Psoas muscle (tissue), 8 donors: Measurements from ENCODE around the gene RFX3. TPM values are rescaled to one million over a fixed set of nuclear protein-coding genes. Genes with fewer than 3 reads are reported as not detected.
A peak's percentile ranks its signal among the peaks of the same experiment; 100 is the strongest.

ENCODE experiments used
- ATAC-seq, 4 donors: fragments of 200-7000 bp; cut with Tn5 transposase; one replicate each; pipeline ENCODE4 v1.9.1; 2020; ENCODE audit warnings: moderate library complexity in 3 of 4, mild to moderate bottlenecking in 2 of 4
- DNase-seq, 2 donors: peaks; one replicate each; pipeline ENCODE4 v3.0.0-alpha.2; 2020
- H3K27ac ChIP-seq: fragments of 200-600 bp; one replicate; pipeline ENCODE4 v1.8.0; 2022
- H3K27me3 ChIP-seq, 3 donors: fragments of 200-600 bp in 1 of 3; one replicate each; pipeline versions ENCODE4 v1.6.1 to v1.8.0; 2013 to 2022; ENCODE audit warnings: low read length in 2 of 3, mild to moderate bottlenecking in 2 of 3, moderate library complexity in 1 of 3; ENCODE audit not compliant: insufficient read depth in 3 of 3
- H3K36me3 ChIP-seq, 2 donors: fragments of 200-600 bp in 1 of 2; one replicate each; pipeline versions ENCODE4 v1.6.1 to v1.8.0; 2013 to 2022; ENCODE audit warnings: low read depth in 1 of 2, mild to moderate bottlenecking in 1 of 2, moderate library complexity in 1 of 2; ENCODE audit not compliant: insufficient read depth in 1 of 2
- H3K4me1 ChIP-seq: fragments of 200-600 bp; one replicate; pipeline ENCODE4 v1.8.0; 2022
- H3K4me3 ChIP-seq: fragments of 200-600 bp; one replicate; pipeline ENCODE4 v1.8.0; 2022; ENCODE audit warnings: mild to moderate bottlenecking
- H3K9me3 ChIP-seq: fragments of 200-600 bp; one replicate; pipeline ENCODE4 v1.8.0; 2022
- CTCF ChIP-seq: fragments of 200-600 bp; IDR thresholded peaks from one replicate; pipeline ENCODE4 v1.8.0; 2022; ENCODE audit warnings: antibody characterized with exemption
- WGBS, 3 donors: extraction: QIAGEN DNeasy Blood & Tissue Kit; methylation state at CpG; one replicate each; pipeline versions ENCODE4 v1.1.6 to v1.1.7; 2013; 5-methylcytosine and 5-hydroxymethylcytosine counted together
- intact Hi-C, 2 donors: fragments of 100-400 bp; cut with DNase I; formaldehyde crosslinking; loops; one replicate each; pipeline versions ENCODE4 v1.11.0 to v1.14.2; 2022
- polyA plus RNA-seq, 3 donors: library from polyadenylated mRNA; stranded (reverse); fragments of 200-250 nt; gene quantifications; one replicate each; pipeline ENCODE4 v1.2.3, GENCODE V29; 2013
- total RNA-seq, 4 donors: library from RNA; stranded (reverse); fragmentation: NEBNext Ultra II Directional in 2 of 4; extraction: Animal tissue kit (Norgen Biotek cat#: 25700) in 2 of 4; gene quantifications; one replicate each; pipeline versions ENCODE4 v1.2.1 to v1.2.4, GENCODE V29; 2021 to 2023
- donor health status: healthy with polysubstance abuse.
- donor health status: DM: no; HTN: no; CAD: no; lungs with moderate emphysema.
- donor health status: Bipolar disorder and iron deficiency.
- donor health status: healthy.
- donor health status: DM: yes; HTN: yes; CAD: no.
- donor health status: DM: no; HTN: no; CAD: no.
- donor health status: DM: no; HTN: no; CAD: no.
- donor health status: DM: yes; HTN: yes; CAD: no.

The RFX3 gene
- total and polyA plus RNA-seq, 7 donors, result 0.38 to 5.7 (median 2.8) TPM

- peak overlapping the region; percentile 71 for H3K27ac ChIP-seq
- no peaks in the 10 kb centered on the region for H3K27me3 ChIP-seq
- ATAC-seq (peak in 3 of 4 donors; percentile 54 to 64 (median 62)), DNase-seq (no peak)
- no peak for TF ChIP-seq CTCF
- peaks cover 37% of the 10 kb centered on the region for H3K4me1 ChIP-seq
- H3K9me3 ChIP-seq, result no peaks in the 10 kb centered on the region
- 36 to 44% (median 38%) methylated on average over 2 of the region's 2 CpGs for WGBS, 3 donors
- H3K4me3 ChIP-seq, result peak overlapping the region; percentile 39
- H3K36me3 ChIP-seq, result no peaks in the 10 kb centered on the region
- intact Hi-C loops, result no loop called here
These were observed 28.4 kb downstream of the RFX3 start for GRCh38 chr9:3497401-3497800.

GRCh38 chr9:3495855-3496254, 29.9 kb downstream of the RFX3 start:
- Histone ChIP-seq H3K27me3 (no peaks in the 10 kb centered on the region), H3K27ac (peak overlapping the region; percentile 71), H3K4me1 (peaks cover 37% of the 10 kb centered on the region), H3K9me3 (no peaks in the 10 kb centered on the region), H3K36me3 (no peaks in the 10 kb centered on the region), H3K4me3 (peak overlapping the region; percentile 39)
- no peak for ATAC-seq
- whole genome bisulfite sequencing, 3 donors, result 34 to 72% (median 37%) methylated on average over 3 of the region's 3 CpGs
- no peak for TF ChIP-seq CTCF
- DNase-seq, result no peak
- intact Hi-C loops, result loop anchor here in 1 of 2 donors (1.0 kb wide), 1 partner anchor 20 kb away; no protein-coding TSS in a partner anchor

GRCh38 chr9:3492214-3492613, 33.6 kb downstream of the RFX3 start:
- 93 to 99% (median 94%) methylated on average over 4 of the region's 4 CpGs for WGBS, 3 donors
- no peak for ATAC-seq

GRCh38 chr9:3491450-3491849, 34.4 kb downstream of the RFX3 start:
- no peak for TF ChIP-seq CTCF
- DNase-seq (no peak), ATAC-seq (no peak)
- Histone ChIP-seq H3K9me3 (no peaks in the 10 kb centered on the region), H3K27me3 (no peaks in the 10 kb centered on the region), H3K36me3 (peaks cover 0 to 4% of the 10 kb centered on the region in 2 donors), H3K4me3 (no peak overlapping the region), H3K4me1 (peaks cover 16% of the 10 kb centered on the region), H3K27ac (no peak overlapping the region)
- intact Hi-C loops, result no loop called here

More at GRCh38 chr9:3492214-3492613, 33.6 kb downstream of the RFX3 start:
- Histone ChIP-seq H3K36me3 (peaks cover 0 to 4% of the 10 kb centered on the region in 2 donors), H3K9me3 (no peaks in the 10 kb centered on the region), H3K4me1 (peaks cover 23% of the 10 kb centered on the region), H3K4me3 (no peak overlapping the region), H3K27me3 (no peaks in the 10 kb centered on the region), H3K27ac (no peak overlapping the region)
- no peak for TF ChIP-seq CTCF
- intact Hi-C loops, result no loop called here
- no peak for DNase-seq

GRCh38 chr9:3490957-3491356, 34.8 kb downstream of the RFX3 start:
- no peak for TF ChIP-seq CTCF
- Histone ChIP-seq H3K4me3 (no peak overlapping the region), H3K27me3 (no peaks in the 10 kb centered on the region), H3K9me3 (no peaks in the 10 kb centered on the region), H3K36me3 (peaks cover 0 to 4% of the 10 kb centered on the region in 2 donors), H3K4me1 (peaks cover 12% of the 10 kb centered on the region), H3K27ac (no peak overlapping the region)
- WGBS, 3 donors, result 89 to 92% (median 90%) methylated on average over 4 of the region's 4 CpGs
- no peak for ATAC-seq
- intact Hi-C loops, result no loop called here
- no peak for DNase-seq
